NCI-H128 (cell line): ENCODE measurements around the gene ZNF292.
"Not testable (repeated sequence)": the region's sequence is repeated elsewhere in the genome, so short reads cannot be mapped to it uniquely, and the experiment has no call there.

Experiments used
- DNase-seq: peaks from one replicate; lab custom pipeline; 2025; ENCODE audit not compliant: unreplicated experiment; lab: John Stamatoyannopoulos, UW

The ZNF292 gene

DNA sequence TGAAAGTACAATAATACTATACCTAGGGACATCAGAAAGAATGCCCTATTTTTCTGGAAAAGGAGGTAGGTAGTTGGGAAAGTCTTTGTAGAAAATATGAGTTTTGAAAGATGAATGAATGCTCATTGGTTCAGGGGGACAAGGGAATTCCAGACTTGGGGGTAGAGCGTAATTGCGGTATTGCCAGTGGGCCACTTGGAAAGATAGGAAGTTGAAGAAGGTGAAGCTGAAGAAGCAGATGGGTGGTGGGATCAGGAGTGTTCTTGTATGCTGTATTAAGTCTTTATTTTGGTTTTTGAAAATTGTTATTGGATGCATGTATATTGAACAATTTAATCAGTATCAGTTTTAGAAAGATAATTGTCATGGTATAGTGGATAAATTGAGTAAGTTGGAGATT lies 109.1 kb downstream of the ZNF292 start:
- no peak for DNase-seq

DNA sequence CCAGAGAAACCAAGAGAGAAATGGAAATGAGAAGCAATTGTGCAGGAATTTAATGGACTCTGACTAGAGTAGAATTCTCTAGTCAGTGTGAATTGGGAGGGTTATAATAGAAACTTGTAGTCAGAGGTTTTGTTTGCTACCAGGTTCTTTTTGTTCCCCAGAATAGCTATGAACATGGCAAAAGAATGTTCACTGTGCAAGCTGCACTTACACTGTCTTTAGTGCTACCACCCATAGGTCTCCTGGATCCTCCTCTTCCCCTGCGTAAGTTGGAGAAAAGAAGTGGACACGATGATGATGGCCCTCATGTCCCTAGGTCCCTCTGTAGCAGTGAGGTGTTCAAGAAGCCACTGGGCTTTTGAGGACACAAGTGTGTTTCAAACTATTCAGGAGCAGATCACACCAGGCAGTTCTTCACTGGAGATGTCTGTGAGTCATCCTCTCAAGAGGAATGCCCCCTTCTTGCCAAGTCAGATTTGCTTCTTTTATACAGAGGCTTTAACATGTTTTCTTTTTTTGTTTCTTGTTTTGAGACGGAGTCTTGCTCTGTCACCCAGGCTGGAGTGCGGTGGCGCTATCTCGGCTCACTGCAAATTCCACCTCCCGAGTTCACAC lies 119.4 kb downstream of the ZNF292 start:
- DNase-seq: no peak

GRCh38 chr6:87276624-87277023 lies 121.3 kb downstream of the ZNF292 start:
- DNase-seq: no peak

DNA sequence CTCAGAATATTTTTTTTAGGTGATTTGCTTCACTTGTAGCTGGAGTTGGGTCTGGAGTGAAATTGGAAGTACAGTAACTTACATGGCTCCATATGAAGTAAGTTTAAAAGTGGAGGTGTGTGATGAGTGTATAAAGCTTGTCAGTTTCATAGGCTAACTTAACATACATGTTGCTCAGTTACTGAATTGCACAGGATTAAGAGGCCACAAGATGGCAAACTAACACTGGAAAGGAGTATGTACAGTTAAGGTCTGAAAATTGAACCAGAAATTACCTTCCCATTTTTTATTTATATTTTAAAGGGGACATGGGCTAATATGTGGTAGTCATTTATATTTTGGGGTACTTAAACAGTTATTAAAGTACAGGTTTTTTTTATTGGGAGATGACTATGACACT lies 121.8 kb downstream of the ZNF292 start:
- no peak for DNase-seq

DNA sequence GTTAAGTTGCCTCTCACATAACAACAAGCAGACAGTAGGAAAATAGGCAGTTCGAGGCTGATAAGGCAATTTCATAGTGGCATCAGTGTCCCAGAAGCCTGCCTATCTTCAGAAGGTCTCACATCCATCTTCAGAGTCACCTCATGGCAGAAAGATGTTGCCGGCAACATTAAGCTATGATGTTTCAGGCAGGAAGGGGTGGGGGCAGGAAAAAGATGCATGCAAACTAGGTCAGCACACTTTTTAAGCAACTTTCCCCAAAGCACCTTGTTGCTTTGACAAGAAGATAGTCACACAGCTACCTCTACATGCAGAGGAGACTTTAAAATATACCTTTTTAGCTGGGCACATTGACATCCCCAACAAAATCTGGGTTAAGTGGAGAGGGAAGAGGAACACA lies 123.8 kb downstream of the ZNF292 start:
- DNase-seq: no peak

DNA sequence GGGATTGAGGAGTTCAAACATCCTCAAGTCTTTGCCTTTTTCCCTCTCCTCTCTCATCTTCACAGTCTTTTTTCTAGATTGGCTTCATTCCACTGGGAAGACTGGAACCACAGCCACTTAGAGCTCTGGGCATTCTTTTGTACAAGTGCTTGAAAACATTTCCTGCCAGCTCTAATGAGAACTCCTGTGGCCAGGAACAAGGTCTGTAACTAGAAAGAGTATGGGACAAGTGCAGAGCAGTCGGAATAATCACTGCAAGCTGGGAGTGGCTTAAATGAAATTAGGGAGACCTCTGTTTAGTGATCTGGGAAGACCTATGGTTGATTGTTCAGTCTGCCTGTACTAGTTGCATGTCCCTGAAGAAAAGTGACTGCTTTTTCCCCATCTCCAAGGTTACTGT lies 126.1 kb downstream of the ZNF292 start:
- DNase-seq: no peak

- no peak for DNase-seq
Observed at GRCh38 chr6:87282743-87283142, 127.4 kb downstream of the ZNF292 start.

DNA sequence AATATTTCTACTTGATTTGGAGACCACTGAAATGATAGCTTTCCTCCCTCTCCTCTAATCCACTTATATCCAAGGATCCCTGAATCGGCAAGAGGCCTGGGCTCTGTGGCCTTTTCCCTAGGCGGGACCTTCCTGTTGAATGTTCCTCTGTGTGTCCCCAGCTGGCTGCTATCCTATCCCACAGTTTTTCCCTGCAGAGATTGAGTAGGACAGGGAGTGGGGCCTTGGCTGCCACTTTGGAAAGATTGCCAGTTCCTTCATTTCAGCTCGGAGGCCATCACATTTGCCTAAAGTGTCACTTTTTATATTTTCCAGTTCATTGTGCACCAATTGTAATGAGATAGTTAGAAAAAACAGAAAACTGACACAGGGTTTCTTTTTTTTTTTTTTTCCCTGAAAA lies 128.1 kb downstream of the ZNF292 start:
- no peak for DNase-seq

DNA sequence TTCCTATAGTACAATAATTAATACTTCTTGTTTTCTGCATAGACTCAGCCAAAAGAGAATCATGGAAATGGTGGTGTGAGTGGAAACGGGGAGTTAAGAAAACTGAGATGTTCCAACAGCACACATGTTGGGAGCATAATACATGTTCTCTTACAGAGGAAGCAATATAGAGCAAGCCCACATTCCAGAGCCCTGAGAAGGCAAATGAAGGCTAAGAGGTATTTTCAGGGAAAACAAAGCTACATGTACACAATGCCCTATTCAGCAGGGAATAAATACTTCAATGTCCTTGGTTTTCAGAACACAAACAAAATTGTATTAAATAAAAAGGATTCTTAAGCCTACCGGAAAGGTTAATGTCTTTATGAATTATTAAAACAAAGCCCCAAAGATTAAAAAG lies 131.9 kb downstream of the ZNF292 start:
- no peak for DNase-seq

GRCh38 chr6:87289571-87289970 lies 134.2 kb downstream of the ZNF292 start:
- DNase-seq: no peak

- DNase-seq: no peak
Observed at GRCh38 chr6:87291883-87292282, 136.5 kb downstream of the ZNF292 start.

DNA sequence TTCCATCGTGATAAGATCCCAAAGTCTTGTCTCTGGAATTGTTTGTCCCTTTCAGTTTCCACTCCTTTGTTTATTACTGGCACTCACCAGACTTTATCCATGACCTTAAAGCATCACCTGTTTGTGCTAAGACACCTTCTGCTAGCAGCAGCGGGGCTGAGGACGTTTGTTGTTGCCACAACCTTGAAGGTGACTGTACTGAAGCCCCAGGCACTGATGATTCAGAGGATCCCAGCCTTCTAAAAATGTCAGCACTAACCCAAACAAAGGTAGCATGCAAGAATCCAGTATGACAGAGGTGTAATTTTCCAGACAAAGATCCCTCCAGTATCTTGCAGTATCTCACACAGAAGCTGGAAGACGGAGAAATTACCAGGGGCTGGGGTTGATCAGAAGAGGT lies 138.2 kb downstream of the ZNF292 start:
- no peak for DNase-seq

- no peak for DNase-seq
Observed at GRCh38 chr6:87297119-87297518, 141.8 kb downstream of the ZNF292 start.

- DNase-seq: not testable (repeated sequence)
Observed at GRCh38 chr6:87301277-87301676, 145.9 kb downstream of the ZNF292 start.

GRCh38 chr6:87308970-87309369 lies 153.6 kb downstream of the ZNF292 start:
- DNase-seq: no peak

DNA sequence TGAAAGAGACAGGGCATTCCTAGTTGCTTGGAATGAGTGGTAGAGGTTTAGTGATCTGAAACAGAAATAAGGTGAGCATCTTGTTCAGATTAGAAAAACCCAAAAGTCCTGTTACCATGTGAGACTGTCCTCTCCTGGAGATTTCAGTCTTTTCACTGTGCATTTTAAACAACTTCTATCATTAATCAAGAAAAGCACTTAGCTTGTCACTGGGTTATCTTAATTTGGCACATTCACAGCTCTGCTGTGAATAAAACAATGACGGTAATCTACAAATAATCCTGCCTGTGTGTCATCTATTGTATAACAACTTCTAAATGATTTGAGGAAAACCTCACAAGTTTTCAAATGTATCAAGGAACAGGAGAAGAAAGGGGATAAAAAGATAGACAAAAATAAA lies 157.5 kb downstream of the ZNF292 start:
- DNase-seq: no peak
